Measurements from ENCODE around the gene ITIH1.

DNA sequence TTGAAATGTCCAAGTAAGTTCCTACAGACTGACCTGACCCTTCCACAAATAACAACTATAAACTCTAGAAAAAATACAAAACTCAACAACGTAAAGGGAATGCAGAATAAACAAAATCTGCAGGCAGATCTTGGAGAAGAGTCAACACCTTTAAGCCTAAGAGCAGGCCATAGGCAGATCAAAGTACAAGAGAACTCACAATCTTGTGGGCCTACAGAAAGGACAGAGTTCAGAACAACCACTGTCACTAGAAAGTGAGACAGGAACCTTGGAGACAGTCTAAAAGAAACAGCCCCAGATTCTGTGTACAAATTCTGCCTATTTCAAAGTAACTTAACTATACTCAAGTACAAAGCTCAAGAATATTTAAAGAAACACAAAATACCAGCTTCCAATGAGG is 37.7 kb upstream of the ITIH1 start:
- TF ChIP-seq, protein P1, sequence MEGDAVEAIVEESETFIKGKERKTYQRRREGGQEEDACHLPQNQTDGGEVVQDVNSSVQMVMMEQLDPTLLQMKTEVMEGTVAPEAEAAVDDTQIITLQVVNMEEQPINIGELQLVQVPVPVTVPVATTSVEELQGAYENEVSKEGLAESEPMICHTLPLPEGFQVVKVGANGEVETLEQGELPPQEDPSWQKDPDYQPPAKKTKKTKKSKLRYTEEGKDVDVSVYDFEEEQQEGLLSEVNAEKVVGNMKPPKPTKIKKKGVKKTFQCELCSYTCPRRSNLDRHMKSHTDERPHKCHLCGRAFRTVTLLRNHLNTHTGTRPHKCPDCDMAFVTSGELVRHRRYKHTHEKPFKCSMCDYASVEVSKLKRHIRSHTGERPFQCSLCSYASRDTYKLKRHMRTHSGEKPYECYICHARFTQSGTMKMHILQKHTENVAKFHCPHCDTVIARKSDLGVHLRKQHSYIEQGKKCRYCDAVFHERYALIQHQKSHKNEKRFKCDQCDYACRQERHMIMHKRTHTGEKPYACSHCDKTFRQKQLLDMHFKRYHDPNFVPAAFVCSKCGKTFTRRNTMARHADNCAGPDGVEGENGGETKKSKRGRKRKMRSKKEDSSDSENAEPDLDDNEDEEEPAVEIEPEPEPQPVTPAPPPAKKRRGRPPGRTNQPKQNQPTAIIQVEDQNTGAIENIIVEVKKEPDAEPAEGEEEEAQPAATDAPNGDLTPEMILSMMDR (IDR thresholded peaks at IDR 0.05; ENCODE audit: low read depth, low read length, poor library complexity, severe bottlenecking): no peak
- TF ChIP-seq EZH2phosphoT487 (IDR thresholded peaks at IDR 0.05; ENCODE audit: borderline replicate concordance, low read length): no peak

Data from DOHH2 (cell line).